ENCODE measurements around the gene CCND1.

GRCh38 chr11:69697469-69697843 is 56.5 kb downstream of the CCND1 start:
- TF ChIP-seq CTCF (IDR thresholded peaks at IDR 0.05; ENCODE audit: poor library complexity) (no peak), EZH2phosphoT487 (IDR thresholded peaks at IDR 0.05; ENCODE audit: low read depth, severe bottlenecking, unreplicated experiment) (no peak), EZH2 (IDR thresholded peaks at IDR 0.05; ENCODE audit: borderline replicate concordance) (no peak)

Data from hepatocyte (in vitro differentiated cells).